ENCODE results near the gene MAPK13.
"Not testable (repeated sequence)": the region's sequence is repeated elsewhere in the genome, so short reads cannot be mapped to it uniquely, and the experiment has no call there.

MAPK13 gene

DNA sequence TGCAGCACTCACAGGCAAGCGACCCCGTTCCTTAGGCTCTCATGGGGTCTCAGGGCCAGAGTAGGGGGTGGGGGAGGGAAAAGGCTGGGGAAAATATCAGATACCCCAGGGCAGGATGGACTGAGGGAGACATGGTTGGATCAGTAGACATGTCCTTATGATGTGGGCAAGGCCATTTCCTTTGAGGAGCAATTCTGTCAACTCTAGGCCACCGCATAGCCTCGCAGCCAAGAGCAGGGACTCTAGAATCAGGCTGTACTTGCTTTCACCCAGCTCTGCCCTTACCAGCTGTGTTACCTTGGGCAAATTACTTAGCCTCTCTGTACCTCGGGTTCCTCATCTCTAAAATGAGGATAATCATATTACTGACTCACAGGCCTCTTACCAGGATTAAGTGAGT lies 2.2 kb upstream of the MAPK13 start:
- Histone ChIP-seq H3K4me3 (no peak overlapping the region), H3K27ac (no peak overlapping the region)
- no peak for DNase-seq (ENCODE audit: low spot score)
- TF ChIP-seq, protein P1, sequence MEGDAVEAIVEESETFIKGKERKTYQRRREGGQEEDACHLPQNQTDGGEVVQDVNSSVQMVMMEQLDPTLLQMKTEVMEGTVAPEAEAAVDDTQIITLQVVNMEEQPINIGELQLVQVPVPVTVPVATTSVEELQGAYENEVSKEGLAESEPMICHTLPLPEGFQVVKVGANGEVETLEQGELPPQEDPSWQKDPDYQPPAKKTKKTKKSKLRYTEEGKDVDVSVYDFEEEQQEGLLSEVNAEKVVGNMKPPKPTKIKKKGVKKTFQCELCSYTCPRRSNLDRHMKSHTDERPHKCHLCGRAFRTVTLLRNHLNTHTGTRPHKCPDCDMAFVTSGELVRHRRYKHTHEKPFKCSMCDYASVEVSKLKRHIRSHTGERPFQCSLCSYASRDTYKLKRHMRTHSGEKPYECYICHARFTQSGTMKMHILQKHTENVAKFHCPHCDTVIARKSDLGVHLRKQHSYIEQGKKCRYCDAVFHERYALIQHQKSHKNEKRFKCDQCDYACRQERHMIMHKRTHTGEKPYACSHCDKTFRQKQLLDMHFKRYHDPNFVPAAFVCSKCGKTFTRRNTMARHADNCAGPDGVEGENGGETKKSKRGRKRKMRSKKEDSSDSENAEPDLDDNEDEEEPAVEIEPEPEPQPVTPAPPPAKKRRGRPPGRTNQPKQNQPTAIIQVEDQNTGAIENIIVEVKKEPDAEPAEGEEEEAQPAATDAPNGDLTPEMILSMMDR (IDR thresholded peaks at IDR 0.05), result no peak

DNA sequence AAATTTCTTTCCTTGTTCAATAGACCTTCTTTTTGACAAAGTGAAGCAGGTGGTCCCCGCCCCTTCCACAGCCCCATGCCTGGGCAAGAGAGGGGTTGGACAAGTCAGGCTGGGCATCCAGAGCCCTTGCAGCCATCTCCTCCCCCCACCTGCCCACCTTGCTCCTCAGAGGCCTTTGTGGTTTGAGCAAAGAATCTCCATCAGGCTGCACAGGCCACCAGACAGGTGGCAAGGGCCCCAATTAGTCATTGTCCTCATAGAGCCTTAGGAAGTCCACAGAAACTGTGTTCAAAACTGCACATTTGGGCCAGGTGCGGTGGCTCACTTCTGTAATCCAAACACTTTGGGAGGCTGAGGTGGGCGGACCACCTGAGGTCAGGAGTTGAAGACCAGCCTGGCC lies 1.5 kb upstream of the MAPK13 start:
- DNase-seq (ENCODE audit: low spot score), result no peak
- Histone ChIP-seq H3K4me3 (no peak overlapping the region), H3K27ac (no peak overlapping the region)
- TF ChIP-seq, protein P1 (IDR thresholded peaks at IDR 0.05), result no peak

DNA sequence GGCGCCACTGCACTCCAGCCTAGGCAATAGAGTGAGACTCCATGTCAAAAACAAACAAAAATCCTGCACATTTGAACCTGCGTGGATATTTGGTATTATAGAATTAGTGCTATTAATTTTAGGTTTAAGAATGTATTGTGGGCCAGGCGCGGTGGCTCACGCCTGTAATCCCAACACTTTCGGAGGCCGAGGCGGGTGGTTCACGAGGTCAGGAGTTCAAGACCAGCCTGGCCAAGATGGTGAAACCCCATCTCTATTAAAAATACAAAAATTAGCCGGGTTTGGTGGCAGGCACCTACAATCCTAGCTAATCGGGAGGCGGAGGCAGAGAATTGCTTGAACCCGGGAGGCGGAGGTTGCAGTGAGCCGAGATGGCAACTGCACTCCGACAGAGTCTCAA lies 979 bp upstream of the MAPK13 start:
- not testable (repeated sequence) for H3K27ac ChIP-seq; DNase-seq (ENCODE audit: low spot score); H3K4me3 ChIP-seq

DNA sequence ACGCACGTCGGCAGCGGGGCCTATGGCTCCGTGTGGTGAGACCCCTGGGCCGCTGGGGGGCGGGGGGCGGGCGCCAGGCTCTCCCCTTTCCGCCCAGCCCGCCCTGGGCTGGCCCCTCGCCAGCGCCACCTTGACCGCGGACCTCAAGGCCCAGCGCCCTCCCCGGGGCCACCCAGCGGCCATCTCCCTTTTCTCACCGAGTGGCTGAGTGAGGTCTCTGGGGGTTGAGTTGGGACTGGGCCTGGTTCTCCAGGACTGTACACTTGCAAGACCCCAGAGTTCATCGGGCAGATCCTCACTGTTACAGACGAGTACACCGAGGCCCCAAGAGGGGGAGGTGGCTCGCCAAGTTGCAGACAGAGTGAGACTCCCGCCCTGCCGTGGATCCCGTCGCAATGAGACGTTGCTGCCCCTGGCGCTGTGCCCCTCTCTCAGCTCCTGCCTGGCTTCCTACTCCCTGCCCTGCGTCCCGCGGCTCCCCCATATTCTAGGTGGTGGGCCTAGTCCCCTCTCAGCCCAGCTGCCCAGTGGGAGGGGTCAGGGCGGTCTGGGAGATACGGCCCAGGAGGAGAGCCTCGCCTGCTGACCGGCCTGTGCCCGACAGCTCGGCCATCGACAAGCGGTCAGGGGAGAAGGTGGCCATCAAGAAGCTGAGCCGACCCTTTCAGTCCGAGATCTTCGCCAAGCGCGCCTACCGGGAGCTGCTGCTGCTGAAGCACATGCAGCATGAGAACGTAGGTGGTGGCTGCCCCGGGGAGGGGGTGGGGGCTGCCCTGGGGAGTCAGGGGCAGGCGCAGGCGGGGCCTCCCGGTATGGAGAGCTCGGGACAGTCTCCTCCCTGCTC lies 576 bp downstream of the MAPK13 start:
- peak overlapping the region in 1 of 2 donors; percentile 26 for H3K27ac ChIP-seq
- TF ChIP-seq, protein P1 (IDR thresholded peaks at IDR 0.05), result no peak
- peak overlapping the region; percentile 60 for H3K4me3 ChIP-seq
- DNase-seq (ENCODE audit: low spot score), result no peak

DNA sequence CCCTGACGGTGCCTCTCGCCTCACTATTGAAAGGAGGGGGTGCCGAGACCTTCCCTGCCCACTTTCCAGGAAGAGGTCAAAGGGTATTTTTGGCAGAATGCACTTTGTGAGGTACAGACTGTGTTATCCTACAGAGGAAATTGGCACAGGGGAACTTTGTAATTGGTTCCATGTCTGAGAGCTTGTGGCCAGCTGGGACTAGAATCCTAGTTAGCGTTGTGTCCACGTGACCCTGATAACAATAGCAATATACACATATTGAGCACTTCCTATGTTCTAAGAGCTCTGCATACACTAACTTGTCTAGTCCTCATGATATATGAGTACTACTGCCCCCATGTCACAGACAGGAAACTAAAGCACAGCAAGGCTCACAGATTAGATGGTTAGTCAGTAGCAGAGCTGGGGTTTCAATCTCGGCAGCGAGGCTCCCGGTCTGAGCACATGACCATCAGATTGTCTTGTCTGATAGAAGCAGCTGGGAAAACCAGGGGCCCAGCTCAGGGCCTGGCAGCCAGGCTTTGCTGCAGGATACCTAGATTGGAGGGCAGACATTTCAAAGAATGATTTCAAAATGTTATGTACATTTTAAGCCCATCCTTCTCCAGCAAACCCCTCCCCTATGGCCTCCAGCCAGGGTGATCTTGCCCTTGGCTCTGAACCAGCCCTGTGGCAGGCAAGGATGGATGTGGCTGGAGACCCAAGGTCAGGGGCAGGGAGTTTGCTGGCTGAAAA lies 1.4 kb downstream of the MAPK13 start:
- TF ChIP-seq, protein P1 (IDR thresholded peaks at IDR 0.05), result no peak
- peak overlapping the region in 1 of 2 donors; percentile 26 for H3K27ac ChIP-seq

DNA sequence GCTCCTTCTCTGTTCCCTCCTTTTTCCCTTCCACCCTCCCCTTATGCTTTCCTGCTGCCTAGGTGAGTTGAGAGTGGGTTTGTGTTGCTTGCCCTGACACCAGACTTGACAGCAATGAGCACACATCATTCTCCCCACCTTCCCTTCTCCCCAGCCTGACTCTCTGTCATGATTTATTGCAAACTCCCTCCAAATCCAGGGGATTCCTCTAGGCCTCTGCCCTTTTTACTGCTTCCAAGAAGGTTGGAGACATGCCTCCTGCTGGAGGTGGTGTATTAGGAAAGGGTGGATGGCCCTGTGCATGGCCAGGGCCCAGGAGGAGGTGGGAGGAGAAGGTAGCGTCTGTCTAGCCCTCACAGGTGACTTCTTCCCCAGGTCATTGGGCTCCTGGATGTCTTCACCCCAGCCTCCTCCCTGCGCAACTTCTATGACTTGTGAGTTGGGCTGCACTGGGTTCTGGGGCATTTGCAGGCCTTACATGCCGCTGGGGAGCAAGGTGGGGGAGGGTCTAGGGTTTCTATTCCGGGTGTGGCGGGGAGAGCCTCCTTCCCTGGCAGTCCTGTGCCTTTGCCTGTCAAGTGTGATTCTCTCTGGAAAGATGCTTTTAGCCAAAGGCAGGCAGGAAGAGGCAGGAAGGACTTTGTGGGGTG lies 2.1 kb downstream of the MAPK13 start:
- H3K27ac ChIP-seq, result no peak overlapping the region
- TF ChIP-seq, protein P1 (IDR thresholded peaks at IDR 0.05), result no peak
- H3K4me3 ChIP-seq, result no peak overlapping the region
- no peak for DNase-seq (ENCODE audit: low spot score)

More for the DNA sequence above, 1.4 kb downstream of the MAPK13 start:
- peak overlapping the region; percentile 60 for H3K4me3 ChIP-seq
- DNase-seq (ENCODE audit: low spot score), result no peak

DNA sequence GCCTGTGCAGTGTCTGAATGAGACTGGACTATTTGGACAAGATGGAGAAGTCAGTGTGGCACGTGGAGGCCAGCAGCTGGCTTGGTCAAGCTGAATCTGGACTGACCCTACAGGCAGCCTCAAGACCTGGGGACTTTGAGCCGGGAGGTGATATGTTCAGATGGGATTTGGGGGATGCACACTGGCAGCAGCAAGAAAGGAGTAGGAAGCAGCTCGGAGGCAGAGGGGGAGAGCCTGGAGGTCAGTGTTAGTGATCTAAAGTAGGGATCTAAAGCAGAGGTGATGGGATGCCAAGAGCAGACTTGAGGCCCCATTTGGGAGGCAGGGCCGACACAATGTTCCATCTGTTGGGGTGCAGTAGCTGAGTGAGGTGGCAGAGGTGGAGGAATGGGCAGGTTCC lies 2.8 kb downstream of the MAPK13 start:
- Histone ChIP-seq H3K27ac (no peak overlapping the region), H3K4me3 (no peak overlapping the region)
- TF ChIP-seq, protein P1 (IDR thresholded peaks at IDR 0.05), result no peak
- DNase-seq (ENCODE audit: low spot score), result no peak
